Epithelial cell of proximal tubule (primary cell): Measurements from ENCODE around the gene RFX8. TPM values are rescaled to one million over a fixed set of nuclear protein-coding genes. Genes with fewer than 3 reads are reported as not detected.
A peak's percentile ranks its signal among the peaks of the same experiment; 100 is the strongest.

Source experiments
- DNase-seq: peaks from one replicate; pipeline ENCODE4 v3.0.0-alpha.2; 2011; ENCODE audit warnings: low read depth
- H3K4me3 ChIP-seq: 2 replicates; pipeline ENCODE4 v1.5.1; 2011; ENCODE audit warnings: low read depth, mild to moderate bottlenecking, low read length
- total RNA-seq: library from RNA; depleted of rRNA; stranded (reverse); fragments of >200 nt; gene quantifications from 2 replicates; pipeline ENCODE4 v1.2.3, GENCODE V29; 2015
- TF ChIP-seq, protein P1 (sequence below): conservative IDR thresholded peaks from 2 replicates; pipeline ENCODE4 v1.5.1; 2012; ENCODE audit warnings: low read depth, mild to moderate bottlenecking, low read length

RFX8 gene
- total RNA-seq, 1 donor from 2014 or later: not detected

DNA sequence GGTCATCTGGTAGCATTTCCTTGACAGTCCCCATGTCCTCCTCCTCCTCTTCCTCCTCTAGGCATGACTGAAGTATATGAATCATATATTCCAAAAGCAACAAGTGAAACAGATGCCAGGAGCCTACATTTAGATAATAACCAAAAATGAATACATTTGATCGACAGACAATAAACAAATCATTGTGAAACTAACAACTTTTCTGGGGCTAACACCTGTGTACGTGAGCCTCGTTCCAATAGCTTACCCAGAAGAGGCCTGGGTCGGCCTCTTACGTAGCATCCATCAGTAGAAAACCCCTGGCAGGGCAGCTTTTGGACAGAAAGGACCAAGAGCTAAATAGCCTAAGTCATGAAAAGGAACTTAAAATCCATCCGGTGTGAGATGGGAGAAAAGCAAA, 72.3 kb downstream of the RFX8 start:
- H3K4me3 ChIP-seq: no peak overlapping the region
- TF ChIP-seq, protein P1, sequence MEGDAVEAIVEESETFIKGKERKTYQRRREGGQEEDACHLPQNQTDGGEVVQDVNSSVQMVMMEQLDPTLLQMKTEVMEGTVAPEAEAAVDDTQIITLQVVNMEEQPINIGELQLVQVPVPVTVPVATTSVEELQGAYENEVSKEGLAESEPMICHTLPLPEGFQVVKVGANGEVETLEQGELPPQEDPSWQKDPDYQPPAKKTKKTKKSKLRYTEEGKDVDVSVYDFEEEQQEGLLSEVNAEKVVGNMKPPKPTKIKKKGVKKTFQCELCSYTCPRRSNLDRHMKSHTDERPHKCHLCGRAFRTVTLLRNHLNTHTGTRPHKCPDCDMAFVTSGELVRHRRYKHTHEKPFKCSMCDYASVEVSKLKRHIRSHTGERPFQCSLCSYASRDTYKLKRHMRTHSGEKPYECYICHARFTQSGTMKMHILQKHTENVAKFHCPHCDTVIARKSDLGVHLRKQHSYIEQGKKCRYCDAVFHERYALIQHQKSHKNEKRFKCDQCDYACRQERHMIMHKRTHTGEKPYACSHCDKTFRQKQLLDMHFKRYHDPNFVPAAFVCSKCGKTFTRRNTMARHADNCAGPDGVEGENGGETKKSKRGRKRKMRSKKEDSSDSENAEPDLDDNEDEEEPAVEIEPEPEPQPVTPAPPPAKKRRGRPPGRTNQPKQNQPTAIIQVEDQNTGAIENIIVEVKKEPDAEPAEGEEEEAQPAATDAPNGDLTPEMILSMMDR: no peak
- DNase-seq: no peak

DNA sequence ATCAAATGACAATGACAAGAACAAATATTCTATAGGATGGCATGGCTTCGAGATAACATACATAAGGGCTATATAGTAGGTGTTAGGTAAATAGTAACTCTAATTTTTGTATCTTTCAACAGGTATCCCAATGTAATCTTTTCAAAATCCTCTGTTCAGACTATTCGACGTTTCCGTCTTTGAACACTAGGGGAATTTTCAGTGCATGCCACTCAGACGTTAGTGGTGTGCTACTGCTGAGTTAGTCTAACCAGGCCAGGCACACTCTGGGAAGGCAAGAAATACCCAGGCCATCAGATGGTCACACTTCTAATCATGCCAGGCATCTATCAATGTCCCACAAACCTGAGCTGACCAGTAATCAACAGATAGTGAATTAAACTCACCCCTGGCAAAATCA, 73.0 kb downstream of the RFX8 start:
- no peak overlapping the region for H3K4me3 ChIP-seq
- TF ChIP-seq, protein P1: no peak
- DNase-seq: no peak

DNA sequence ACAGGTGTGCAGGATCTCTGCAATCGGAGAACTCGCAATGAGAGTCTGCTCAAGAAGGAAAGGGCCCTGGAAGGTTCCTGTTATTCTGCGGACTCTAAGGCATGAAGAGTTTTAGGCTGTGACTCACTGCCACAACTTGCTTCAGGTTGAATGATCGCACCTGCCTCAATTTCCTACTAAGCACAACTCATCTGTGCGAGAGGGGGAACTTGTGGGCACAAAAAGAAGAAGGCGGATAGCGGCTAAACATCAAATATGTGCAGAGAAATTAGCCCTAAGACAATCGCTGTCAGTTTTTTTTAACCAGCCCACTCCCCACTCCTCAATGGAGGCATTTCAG, 73.6 kb downstream of the RFX8 start:
- no peak overlapping the region for H3K4me3 ChIP-seq
- DNase-seq: no peak
- TF ChIP-seq, protein P1: no peak

DNA sequence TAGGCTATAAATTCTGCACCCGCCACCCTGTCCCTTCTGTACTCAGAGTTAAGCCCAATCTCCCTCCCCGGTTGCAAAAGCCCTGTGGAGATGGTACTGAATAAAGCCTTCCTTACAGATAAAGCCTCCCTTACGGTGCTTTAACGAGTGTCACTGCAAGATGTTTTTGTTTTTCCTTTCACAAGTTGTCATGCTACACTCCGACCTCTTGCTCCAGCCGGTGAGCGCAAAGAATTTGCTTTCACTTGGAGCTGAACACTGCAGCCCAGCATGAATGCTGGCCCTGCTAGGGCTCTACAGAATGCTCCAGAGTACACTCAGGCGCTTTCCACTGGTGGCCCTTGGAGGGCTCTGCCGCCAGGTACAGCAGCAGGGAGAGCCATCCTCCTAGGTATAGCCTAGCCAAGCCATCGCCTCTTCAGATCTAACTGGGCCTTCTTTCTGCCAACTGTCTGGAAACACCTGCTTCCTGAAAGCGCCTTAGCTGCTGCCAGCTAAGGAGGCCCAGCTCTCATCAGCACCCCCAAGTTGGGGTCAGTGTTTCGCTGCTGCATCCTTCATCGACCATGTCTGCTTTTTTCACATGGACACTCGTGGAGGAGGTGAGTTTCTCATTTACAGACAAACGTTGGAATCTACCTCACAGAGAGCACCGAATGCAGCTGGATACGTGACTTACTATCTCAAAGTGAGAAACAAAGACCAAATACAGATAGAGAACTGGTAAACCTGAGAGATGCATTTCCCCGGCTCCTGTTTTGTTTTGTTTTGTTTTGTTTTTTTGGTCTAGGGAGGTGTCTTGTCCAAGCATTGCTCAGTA, 74.2 kb downstream of the RFX8 start:
- no peak for DNase-seq
- H3K4me3 ChIP-seq: no peak overlapping the region
- TF ChIP-seq, protein P1: no peak

DNA sequence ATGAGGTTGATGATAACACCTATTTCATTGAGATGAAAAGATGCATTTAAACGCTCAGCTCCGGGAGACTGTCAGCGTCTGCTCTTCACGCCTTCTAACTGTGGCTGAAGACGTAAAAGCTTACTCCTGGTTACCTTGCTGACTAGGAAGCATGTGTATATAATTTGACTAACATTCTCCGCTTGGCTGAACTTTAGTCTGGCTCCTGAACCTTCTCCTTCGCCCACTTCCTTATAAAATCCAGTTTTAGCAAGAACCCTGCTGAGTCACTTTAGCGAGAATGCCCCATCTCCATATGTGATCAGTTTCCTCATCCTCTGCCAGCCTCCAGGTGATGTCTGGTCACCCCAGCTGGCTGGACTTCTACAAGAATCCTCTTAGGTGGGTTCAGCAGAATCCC, 74.9 kb downstream of the RFX8 start:
- peak; percentile 94 for DNase-seq
- H3K4me3 ChIP-seq: no peak overlapping the region
- TF ChIP-seq, protein P1: no peak

DNA sequence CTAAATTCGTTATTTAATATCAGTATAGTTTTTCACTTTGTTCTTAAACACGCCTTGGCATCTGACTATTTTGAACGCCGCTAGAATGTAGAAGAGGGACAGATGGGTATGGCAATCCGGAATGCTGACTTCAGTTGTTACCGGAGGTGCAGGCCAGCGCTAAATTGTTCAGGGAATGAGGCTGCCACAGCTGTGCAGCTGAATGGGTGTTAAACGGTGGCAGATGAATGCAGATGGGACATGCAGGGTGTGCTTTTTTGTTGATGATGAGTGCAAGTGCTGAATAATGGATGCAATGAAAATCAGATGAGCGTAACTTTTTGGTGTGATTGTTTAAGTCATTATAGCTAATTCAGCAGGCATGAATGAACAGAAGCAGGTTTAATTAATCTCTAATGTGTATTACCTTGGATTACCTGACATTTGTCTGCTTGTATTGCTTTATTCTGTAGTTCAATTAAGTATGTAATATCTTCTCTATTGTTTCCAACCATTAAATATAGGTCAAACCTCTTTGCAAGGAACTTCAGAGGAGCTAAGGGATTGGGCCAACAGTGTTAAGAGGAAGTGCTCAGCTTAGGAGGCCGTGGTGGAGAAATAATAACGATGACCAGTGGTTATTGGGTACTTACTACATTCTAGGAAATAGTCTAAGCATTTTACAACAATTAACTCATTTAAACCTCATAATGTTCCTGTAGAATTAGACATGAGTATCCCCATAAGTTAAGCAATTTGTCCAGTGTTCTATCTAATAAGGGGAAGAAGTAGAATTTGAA, 75.7 kb downstream of the RFX8 start:
- no peak overlapping the region for H3K4me3 ChIP-seq
- TF ChIP-seq, protein P1: no peak
- DNase-seq: no peak
